ENCODE results near the gene A2M.

The A2M gene

DNA sequence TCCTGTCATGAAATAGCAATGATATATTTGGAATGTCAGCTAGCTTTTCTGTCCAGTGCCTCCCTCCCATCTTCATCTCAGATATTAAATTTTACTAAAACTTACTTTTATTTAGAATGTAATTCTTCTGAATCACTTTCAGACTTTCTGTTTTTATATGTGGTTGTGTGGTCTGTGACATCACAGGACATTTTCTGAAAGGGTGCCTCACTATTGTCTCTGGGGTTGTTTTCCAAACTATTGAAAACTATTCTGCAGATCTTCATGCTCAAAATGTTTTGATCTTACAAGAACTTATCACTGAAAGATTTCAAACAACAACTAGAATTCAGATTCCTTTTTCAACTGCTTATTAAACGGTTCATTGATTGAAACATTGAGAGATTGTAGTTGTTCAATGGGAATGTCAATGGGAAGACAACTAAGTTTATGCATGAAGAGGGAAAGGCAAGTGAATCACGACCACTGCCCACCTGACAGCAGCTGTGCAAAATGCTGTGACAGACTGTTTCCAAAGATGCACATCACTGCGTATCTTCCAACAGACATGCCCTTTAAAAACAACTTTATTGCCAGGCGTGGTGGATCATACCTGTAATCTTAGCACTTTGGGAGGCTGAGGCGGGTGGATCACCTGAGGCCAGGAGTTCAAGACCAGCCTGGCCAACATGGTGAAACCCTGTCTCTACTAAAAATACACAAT lies 75.1 kb downstream of the A2M start:
- DNase-seq: no peak

DNA sequence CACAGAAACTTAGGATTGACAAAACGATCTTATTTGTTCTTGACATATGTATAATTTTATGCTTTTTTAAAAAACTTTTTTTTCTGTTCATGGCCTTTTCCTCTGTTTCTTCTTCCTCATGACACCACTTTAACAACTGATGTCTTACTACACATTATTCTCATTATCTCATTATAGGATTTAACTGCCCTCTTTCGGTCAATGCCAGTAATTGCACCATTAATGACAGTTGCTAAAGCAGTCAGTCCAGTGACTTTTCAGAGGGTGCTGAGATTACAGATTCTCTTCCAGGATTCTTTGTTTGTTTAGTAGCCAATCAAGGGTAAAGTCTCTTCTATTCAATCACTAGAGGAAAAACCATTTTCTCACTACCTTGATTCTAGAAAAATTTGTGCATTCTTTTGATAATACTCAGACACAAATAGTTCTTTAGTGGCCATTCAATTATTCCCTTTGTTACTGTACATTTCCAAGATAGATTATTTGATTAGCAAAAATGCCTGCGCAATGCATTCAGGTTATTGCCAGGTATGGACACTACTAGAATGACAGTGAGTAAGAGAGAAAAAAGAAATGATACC lies 76.2 kb downstream of the A2M start:
- peak in 3 of 56 donors; percentile 3 to 8 (median 4) for DNase-seq

DNA sequence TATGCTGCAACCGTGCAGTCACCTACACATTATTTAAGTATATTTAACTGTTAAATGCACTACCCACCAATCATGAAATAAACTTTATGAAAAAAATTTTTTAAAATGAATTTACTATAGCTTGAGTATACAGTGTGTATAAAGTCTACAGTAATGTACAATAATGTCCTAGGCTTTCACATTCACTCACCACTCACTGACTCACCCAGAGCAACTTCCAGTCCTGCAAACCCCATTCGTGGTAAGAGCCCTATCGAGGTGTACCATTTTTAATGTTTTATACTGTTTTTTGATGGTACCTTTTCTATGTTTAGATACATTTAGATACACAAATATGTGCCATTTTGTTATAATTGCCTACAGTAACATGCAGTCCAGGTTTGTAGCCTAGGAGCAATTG lies 78.3 kb downstream of the A2M start:
- DNase-seq: no peak

DNA sequence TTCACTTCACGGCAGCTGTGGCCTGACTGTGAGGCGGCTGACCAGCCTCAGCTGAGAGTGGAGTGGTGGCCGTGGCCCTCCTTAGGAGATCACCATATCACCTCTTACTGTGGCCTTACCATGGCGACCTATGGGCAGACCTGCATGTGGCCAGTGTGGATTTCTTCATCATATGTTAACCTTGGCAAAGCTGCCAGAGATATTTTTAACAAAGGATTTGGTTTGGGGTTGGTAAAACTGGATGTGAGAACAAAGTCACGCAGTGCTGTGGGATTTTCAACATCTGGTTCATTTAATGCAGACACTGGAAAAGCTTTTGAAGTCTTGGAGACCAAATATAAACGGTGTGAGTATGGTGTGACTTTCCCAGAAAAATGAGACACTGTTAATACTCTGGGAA lies 79.5 kb downstream of the A2M start:
- DNase-seq: no peak

DNA sequence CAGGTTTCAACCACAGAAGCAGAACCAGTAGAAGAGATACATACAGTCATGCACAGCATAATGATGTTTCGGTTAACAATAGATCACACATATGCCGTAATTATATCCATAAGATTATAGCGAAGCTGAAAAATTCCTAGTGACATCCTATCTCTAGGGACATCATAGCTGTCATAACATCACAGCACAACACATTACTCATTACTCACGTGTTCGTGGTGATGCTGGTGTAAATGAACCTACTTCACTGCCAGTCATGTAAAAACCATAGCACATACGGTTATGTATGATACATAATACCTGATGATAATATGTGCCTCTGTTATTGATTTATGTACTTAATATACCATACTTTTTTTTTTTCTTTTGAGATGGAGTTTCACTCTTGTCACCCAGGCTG lies 81.6 kb downstream of the A2M start:
- no peak for DNase-seq

DNA sequence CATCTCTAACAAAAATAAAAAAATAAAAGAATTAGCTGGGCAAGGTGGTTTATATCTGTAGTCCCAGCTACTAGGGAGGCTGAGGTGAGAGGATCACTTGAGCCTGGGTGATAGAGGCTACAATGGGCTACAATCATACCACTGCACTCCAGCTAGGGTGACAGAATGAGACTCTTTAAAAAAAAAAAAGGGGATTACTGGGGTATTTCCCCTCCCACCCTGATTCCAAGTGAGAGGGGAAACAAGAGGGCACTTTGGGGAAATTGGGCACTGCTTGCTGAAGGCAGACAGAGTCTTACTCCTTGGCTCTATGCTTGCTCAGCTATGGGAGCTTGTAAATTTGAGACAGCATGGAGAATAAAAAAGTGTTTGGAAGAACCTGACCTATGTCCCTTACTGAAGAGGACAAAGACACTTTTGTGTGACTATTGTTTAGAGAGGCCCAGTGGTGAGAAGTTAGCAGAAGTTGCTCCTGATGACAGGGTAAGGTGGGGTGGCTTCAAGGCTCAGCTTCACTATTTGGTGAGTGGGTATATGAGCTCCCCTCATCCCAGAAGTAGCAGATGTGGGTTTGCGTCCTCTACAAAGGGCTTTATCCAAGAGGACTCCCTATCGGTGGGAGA lies 82.3 kb downstream of the A2M start:
- no peak for DNase-seq

DNA sequence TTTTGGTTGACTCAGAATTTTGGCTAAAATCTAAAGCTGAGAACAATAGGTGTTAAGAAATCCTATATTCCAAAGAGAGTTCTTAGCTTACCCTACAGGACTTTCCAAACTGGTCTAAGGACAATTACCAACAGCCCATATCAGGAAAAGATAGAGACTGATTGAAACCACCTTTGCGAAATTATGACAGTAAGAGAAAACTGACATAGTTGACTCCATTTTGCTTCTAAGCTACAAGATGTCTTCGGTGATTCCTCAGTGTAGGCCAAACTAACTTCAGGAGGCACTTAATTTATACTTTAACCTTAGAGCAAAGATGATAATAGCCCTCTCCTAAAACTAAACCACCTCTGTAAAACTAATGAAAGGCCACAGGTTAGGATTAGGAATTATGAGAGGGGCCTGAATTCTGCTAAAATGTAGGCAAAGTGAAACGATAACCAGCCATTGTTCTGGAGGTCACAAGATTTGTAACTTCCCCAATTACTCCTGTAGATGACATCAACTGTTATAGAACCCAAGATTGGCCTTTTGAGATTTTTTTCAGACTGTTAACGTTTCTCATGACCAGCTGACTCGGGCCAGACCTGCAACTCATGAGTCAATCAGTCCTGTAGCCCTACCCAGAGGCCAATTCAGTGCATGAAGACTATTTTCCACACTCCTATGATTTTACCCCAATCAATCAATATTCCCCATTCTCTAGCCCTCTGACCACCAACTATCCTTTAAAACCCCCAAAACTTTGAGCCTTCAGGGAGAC lies 83.3 kb downstream of the A2M start:
- no peak for DNase-seq

DNA sequence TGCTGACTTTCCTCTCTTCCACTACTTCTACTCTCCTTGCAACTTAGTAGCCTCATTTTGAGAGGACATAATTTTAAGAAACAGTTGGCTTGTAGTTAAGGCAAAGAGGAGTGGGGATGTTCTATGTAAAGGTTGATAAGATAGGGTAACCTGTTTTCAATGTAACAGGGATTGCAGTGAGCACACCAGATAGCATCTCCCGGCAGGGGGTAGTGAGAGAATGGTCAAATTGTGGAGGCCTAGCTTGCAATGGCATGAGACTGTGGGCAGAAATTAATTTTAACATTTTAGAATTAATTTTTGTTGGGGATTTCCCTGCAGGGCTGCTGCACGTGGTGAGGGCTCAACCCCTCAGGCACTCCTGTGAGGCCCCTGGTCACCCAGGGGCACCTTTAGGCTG lies 84.9 kb downstream of the A2M start:
- DNase-seq: no peak

DNA sequence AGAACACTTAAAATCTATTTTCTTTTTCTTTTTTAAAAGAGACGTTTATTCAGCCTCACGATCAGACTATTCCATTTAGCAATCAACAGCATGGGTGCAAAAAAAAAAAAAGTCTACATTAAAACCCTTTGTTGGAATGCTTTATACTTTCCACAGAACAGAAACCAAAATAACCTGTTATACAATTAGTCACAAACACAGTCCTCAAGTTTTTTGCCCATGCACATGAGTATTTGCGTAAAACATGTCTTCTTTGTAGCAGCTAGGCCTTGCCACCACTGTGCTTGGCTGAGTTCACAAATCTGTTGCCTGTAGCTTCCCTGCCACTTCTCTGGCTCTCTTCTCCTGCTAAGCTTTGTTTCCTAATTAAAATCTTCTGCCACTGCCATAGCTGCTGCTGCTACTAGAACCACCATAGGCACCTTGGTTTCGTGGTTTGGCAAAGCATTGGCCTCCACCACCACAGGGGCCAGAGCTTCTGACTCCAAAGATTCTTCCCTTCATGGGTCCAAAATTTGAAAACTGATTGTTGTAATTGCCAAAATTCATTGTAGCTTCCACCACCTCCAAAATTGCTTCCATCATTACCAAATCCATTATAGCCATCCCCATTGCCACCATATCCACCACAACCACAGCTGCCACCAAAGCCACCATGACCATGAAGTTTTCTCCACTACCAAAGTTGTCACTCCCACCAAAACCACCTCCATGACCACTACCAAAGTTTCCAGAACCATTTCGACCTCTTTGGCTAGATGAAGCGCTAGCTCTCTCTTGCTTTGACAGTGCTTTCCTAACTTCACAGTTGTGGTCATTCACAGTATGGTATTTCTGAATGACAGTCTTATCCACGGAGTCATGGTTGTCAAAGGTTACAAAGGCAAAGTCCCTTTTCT lies 88.3 kb downstream of the A2M start:
- no peak for DNase-seq

DNA sequence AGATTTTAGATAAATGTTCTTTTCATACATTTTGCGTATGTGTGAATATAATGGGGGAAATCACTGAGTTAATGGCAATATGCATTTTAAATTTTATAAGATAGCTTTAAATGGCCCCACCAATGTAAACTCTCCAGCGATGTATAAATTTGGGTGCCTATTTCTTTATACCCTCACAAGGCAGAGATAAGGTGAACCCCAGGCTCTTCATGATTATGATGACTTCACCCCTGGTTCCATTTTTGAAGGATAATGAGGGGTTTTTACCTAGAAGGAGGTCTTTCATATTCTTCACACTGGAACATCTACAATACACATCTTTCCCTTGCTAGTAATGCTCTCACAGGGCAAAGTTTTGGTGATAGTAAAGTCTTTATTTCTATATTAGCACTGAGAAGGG lies 91.2 kb downstream of the A2M start:
- no peak for DNase-seq

DNA sequence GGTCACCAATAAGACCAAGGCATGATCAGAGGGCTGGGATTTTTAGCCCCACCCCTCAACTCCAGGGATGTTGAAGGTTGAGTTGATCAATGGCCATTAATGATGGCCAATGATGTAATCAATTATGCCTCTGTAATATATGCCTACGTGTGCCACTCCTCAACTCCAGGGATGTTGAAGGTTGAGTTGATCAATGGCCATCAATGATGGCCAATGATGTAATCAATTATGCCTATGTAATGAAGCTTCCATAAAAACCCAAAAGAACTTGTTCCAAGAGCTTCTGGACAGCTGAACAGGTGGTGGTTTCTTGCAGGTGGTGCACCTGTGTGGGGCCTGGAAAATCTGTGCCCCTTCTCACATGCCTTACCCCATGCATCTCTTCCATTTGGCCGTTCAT lies 93.1 kb downstream of the A2M start:
- no peak for DNase-seq

Data from nucleus accumbens (tissue), 56 donors.